ENCODE measurements around the gene LYSET.
"Not testable (repeated sequence)": the region's sequence is repeated elsewhere in the genome, so short reads cannot be mapped to it uniquely, and the experiment has no call there.

LYSET gene

GRCh38 chr14:93165271-93166265, 19.5 kb upstream of the LYSET start:
- DNase-seq (ENCODE audit: low read depth in 3 of 3, low spot score in 1 of 3): not testable (repeated sequence)

- DNase-seq (ENCODE audit: low read depth in 3 of 3, low spot score in 1 of 3): not testable (repeated sequence)
Measured at GRCh38 chr14:93168610-93169009, 16.5 kb upstream of the LYSET start.

- not testable (repeated sequence) for DNase-seq (ENCODE audit: low read depth in 3 of 3, low spot score in 1 of 3)
Measured at GRCh38 chr14:93169619-93170018, 15.5 kb upstream of the LYSET start.

- DNase-seq (ENCODE audit: low read depth in 3 of 3, low spot score in 1 of 3): not testable (repeated sequence)
Measured at GRCh38 chr14:93170141-93170540, 15.0 kb upstream of the LYSET start.

GRCh38 chr14:93171376-93171775, 13.7 kb upstream of the LYSET start:
- DNase-seq (ENCODE audit: low read depth in 3 of 3, low spot score in 1 of 3): no peak

- DNase-seq (ENCODE audit: low read depth in 3 of 3, low spot score in 1 of 3): no peak
Measured at GRCh38 chr14:93173943-93174395, 11.1 kb upstream of the LYSET start.

GRCh38 chr14:93174731-93175130, 10.4 kb upstream of the LYSET start:
- not testable (repeated sequence) for DNase-seq (ENCODE audit: low read depth in 3 of 3, low spot score in 1 of 3)

GRCh38 chr14:93175492-93175891, 9.6 kb upstream of the LYSET start:
- DNase-seq (ENCODE audit: low read depth in 3 of 3, low spot score in 1 of 3): no peak

GRCh38 chr14:93183596-93184317, 1.4 kb upstream of the LYSET start:
- no peak for DNase-seq (ENCODE audit: low read depth in 3 of 3, low spot score in 1 of 3)

GRCh38 chr14:93185349-93185720, 218 bp downstream of the LYSET start:
- no peak for DNase-seq (ENCODE audit: low read depth in 3 of 3, low spot score in 1 of 3)

- no peak for DNase-seq (ENCODE audit: low read depth in 3 of 3, low spot score in 1 of 3)
Measured at GRCh38 chr14:93186466-93186865, 1.3 kb downstream of the LYSET start.

GRCh38 chr14:93186956-93187355, 1.8 kb downstream of the LYSET start:
- no peak for DNase-seq (ENCODE audit: low read depth in 3 of 3, low spot score in 1 of 3)

- no peak for DNase-seq (ENCODE audit: low read depth in 3 of 3, low spot score in 1 of 3)
Measured at GRCh38 chr14:93195316-93195999, 10.3 kb downstream of the LYSET start.

- no peak for DNase-seq (ENCODE audit: low read depth in 3 of 3, low spot score in 1 of 3)
Measured at GRCh38 chr14:93199031-93199430, 13.9 kb downstream of the LYSET start.

GRCh38 chr14:93200553-93200952, 15.4 kb downstream of the LYSET start:
- DNase-seq (ENCODE audit: low read depth in 3 of 3, low spot score in 1 of 3): no peak

GRCh38 chr14:93201155-93201704, 16.1 kb downstream of the LYSET start:
- no peak for DNase-seq (ENCODE audit: low read depth in 3 of 3, low spot score in 1 of 3)

- DNase-seq (ENCODE audit: low read depth in 3 of 3, low spot score in 1 of 3): peak; percentile 57 to 76 (median 67)
Measured at GRCh38 chr14:93206793-93207467, 21.8 kb downstream of the LYSET start, which contains the start of the genes GON7 and UBR7. Gene GON7, minus strand, starts transcription at chr14:93207065. Its CDS starts 28 bp downstream, at chr14:93207037. Gene UBR7, plus strand, starts transcription at chr14:93207256. Its CDS starts 36 bp downstream, at chr14:93207292.

- DNase-seq (ENCODE audit: low read depth in 3 of 3, low spot score in 1 of 3): no peak
Measured at GRCh38 chr14:93207468-93208308, 22.6 kb downstream of the LYSET start.

GRCh38 chr14:93212432-93212831, 27.3 kb downstream of the LYSET start:
- no peak for DNase-seq (ENCODE audit: low read depth in 3 of 3, low spot score in 1 of 3)

Data from stimulated activated CD4-positive, alpha-beta T cell treated with anti-CD3 and anti-CD28 coated beads, TNF-alpha, amount 100 ng/mL, for 1 hour (primary cell).